ENCODE measurements around the gene CDCA8. TPM values are rescaled to one million over a fixed set of nuclear protein-coding genes. Genes with fewer than 3 reads are reported as not detected.

The CDCA8 gene
- total and polyA plus RNA-seq, 2 of the 8 experiments (the other 6 are each of a cell fraction or from before 2014, with no cell fraction given), result 43.9 to 46.2 TPM

- no peaks in the 10 kb centered on the region for H3K9me3 ChIP-seq (ENCODE audit: insufficient read depth in 2 of 2, low read depth in 1 of 2, low read length in 1 of 2)
- H3K79me1 ChIP-seq (ENCODE audit: low read depth, low read length), result no peaks in the 10 kb centered on the region
- no peak overlapping the region for H4K91ac ChIP-seq (replicated peaks; ENCODE audit: insufficient read length, low read length)
- no peaks in the 10 kb centered on the region for H3K79me2 ChIP-seq (ENCODE audit: control insufficient read depth in 1 of 2, insufficient read depth in 2 of 2, low read length in 2 of 2)
- H3K23ac ChIP-seq (ENCODE audit: insufficient read length), result no peak overlapping the region
- no peak overlapping the region for H3K9ac ChIP-seq (replicated peaks in 1 of 4; ENCODE audit: extremely low read depth in 1 of 4, low read depth in 3 of 4, low read length in 3 of 4)
- no peak overlapping the region for H2BK15ac ChIP-seq (ENCODE audit: low read length)
- H3K27ac ChIP-seq (ENCODE audit: low read depth, low read length), result no peak overlapping the region
- H3K4me2 ChIP-seq (ENCODE audit: insufficient read depth in 1 of 2, low read depth in 2 of 2, low read length in 2 of 2), result no peak overlapping the region
- no peak overlapping the region for H4K5ac ChIP-seq (ENCODE audit: insufficient read length, low read depth, low read length)
- no peaks in the 10 kb centered on the region for H3K27me3 ChIP-seq (replicated peaks in 1 of 4; ENCODE audit: control insufficient read depth in 3 of 4, extremely low read depth in 1 of 4, insufficient read depth in 3 of 4, low read length in 3 of 4)
- no peak overlapping the region for H3K4ac ChIP-seq (replicated peaks; ENCODE audit: insufficient read length, low read depth, low read length)
- peaks cover 2 to 7% of the 10 kb centered on the region in 2 experiments for H4K20me1 ChIP-seq (replicated peaks in 1 of 2; ENCODE audit: control insufficient read depth in 1 of 2, insufficient read depth in 2 of 2, low read length in 2 of 2)
- H3K18ac ChIP-seq (ENCODE audit: extremely low read depth, low read length), result no peak overlapping the region
- H3K36me3 ChIP-seq (ENCODE audit: control insufficient read depth in 2 of 4, insufficient read depth in 4 of 4, low read length in 3 of 4), result peaks cover 31 to 80% (median 63%) of the 10 kb centered on the region in 4 experiments
- H2BK20ac ChIP-seq (ENCODE audit: low read length), result no peak overlapping the region
- CTCF ChIA-PET (ENCODE audit: partially characterized antibody), result interaction anchor here (1.1 kb wide), 2 partner anchors 11 to 59 kb away, joined by 3 to 4 read pairs; partner anchors contain the start of gene EPHA10
- H4K8ac ChIP-seq (ENCODE audit: extremely low read depth, insufficient read depth, low read length), result no peak overlapping the region
- no peak overlapping the region for H2AK5ac ChIP-seq (ENCODE audit: low read depth, low read length)
- FAIRE-seq, result no peak
- H2AFZ ChIP-seq (ENCODE audit: low read length), result no peak overlapping the region
- H2BK120ac ChIP-seq (replicated peaks; ENCODE audit: low read depth, low read length), result no peak overlapping the region
- no peak overlapping the region for H2BK5ac ChIP-seq (ENCODE audit: low read depth, low read length)
- 89% methylated on average over 8 of the region's 8 CpGs; no CpG with 5 or more reads in 1 of the 2 experiments for WGBS, 2 experiments (ENCODE audit: extremely low coverage in 1 of 2, insufficient coverage in 1 of 2, insufficient read length in 1 of 2, insufficient replicate concordance in 2 of 2, low coverage in 1 of 2, low lambda C conversion rate in 2 of 2, missing lambda C conversion rate in 1 of 2)
- no peak for DNase-seq (ENCODE audit: low read depth in 1 of 2, low spot score in 2 of 2)
- POLR2A ChIA-PET (ENCODE audit: partially characterized antibody), result interaction anchor here (1.5 to 2.1 kb wide), 2 partner anchors 9 to 10 kb away, joined by 4 to 5 read pairs; no protein-coding TSS in a partner anchor
- no peaks in the 10 kb centered on the region for H3K4me1 ChIP-seq (replicated peaks in 1 of 4; ENCODE audit: control insufficient read depth in 3 of 4, insufficient read depth in 4 of 4, low read length in 3 of 4)
- no peaks in the 10 kb centered on the region; the same call in 1 of the 2 replicates for H3K23me2 ChIP-seq (ENCODE audit: low read depth, low read length)
- H2BK12ac ChIP-seq (ENCODE audit: low read depth, low read length), result no peak overlapping the region
- no peak overlapping the region for H3K4me3 ChIP-seq (ENCODE audit: extremely low read depth in 1 of 4, insufficient read depth in 2 of 4, low read depth in 3 of 4, low read length in 4 of 4)
- no peak overlapping the region for H3K14ac ChIP-seq (ENCODE audit: insufficient read length)
- H3K56ac ChIP-seq (replicated peaks; ENCODE audit: insufficient read length, low read depth, low read length), result no peak overlapping the region
- TF ChIP-seq CTCF (IDR thresholded peaks at IDR 0.05; ENCODE audit: control extremely low read depth in 1 of 3, insufficient read depth in 1 of 3, low read depth in 1 of 3, low read length in 3 of 3), result no peak
- TF ChIP-seq ATF3 (IDR thresholded peaks at IDR 0.05; ENCODE audit: insufficient read depth, low read depth, low read length), result no peak
- no peak for TF ChIP-seq SP1 (IDR thresholded peaks at IDR 0.05; ENCODE audit: low read depth, low read length)
- no peak for TF ChIP-seq POLR2AphosphoS5 (IDR thresholded peaks at IDR 0.05; ENCODE audit: low read depth, low read length)
- no peak for TF ChIP-seq NANOG (IDR thresholded peaks at IDR 0.05; ENCODE audit: insufficient read depth, low read depth, low read length, poor library complexity, severe bottlenecking)
- no peak for TF ChIP-seq RFX5 (IDR thresholded peaks at IDR 0.05; ENCODE audit: borderline replicate concordance, low read depth, low read length)
- TF ChIP-seq CBX5 (IDR thresholded peaks at IDR 0.05; ENCODE audit: low read depth, low read length), result no peak
- no peak for TF ChIP-seq HDAC2 (IDR thresholded peaks at IDR 0.05; ENCODE audit: borderline replicate concordance in 1 of 2, low read depth in 2 of 2, low read length in 2 of 2)
- TF ChIP-seq BACH1 (IDR thresholded peaks at IDR 0.05; ENCODE audit: low read length), result no peak
- no peak for TF ChIP-seq NRF1 (IDR thresholded peaks at IDR 0.05; ENCODE audit: low read depth, low read length)
Measured at GRCh38 chr1:37705399-37705798, 13.1 kb downstream of the CDCA8 start.

Measured in H1 (cell line).